Neural cell (in vitro differentiated cells): ENCODE measurements around the gene COL28A1.

Source experiments
- CTCF ChIP-seq: fragments of 450-650 bp; IDR thresholded peaks from 2 replicates; pipeline ENCODE4 v1.5.1; 2014; ENCODE audit warnings: antibody characterized with exemption, mild to moderate bottlenecking, moderate library complexity; ENCODE audit not compliant: poor library complexity, severe bottlenecking
- EP300 ChIP-seq: fragments of 450-650 bp; conservative IDR thresholded peaks from 2 replicates; pipeline ENCODE4 v1.6.1; 2014; ENCODE audit warnings: antibody characterized with exemption, mild to moderate bottlenecking, moderate library complexity; ENCODE audit not compliant: poor library complexity, severe bottlenecking
- EZH2 ChIP-seq: fragments of 200-600, 300-800 bp; shearing (Covaris generic), sonication (generic); IDR thresholded peaks from 2 replicates; pipeline ENCODE4 v1.6.1; 2014; ENCODE audit warnings: antibody characterized with exemption, low read length, borderline replicate concordance, mild to moderate bottlenecking; ENCODE audit not compliant: insufficient read depth, poor library complexity, severe bottlenecking
- POLR2AphosphoS5 ChIP-seq: IDR thresholded peaks from 2 replicates; pipeline ENCODE4 v1.6.1; 2012
- REST ChIP-seq: IDR thresholded peaks from 2 replicates; pipeline ENCODE4 v1.6.1; 2012; ENCODE audit warnings: borderline replicate concordance
- TAF1 ChIP-seq: IDR thresholded peaks from 2 replicates; pipeline ENCODE4 v1.6.1; 2012; ENCODE audit warnings: low read depth

GRCh38 chr7:7474436-7474835 is 61.2 kb downstream of the COL28A1 start:
- TF ChIP-seq CTCF (no peak), EZH2 (no peak), REST (no peak), POLR2AphosphoS5 (no peak), TAF1 (no peak), EP300 (no peak)
